ENCODE data around the gene UNC5A. TPM values are rescaled to one million over a fixed set of nuclear protein-coding genes. Genes with fewer than 3 reads are reported as not detected.

The UNC5A gene
- total RNA-seq, 6 experiments from 2014 or later = not detected

DNA sequence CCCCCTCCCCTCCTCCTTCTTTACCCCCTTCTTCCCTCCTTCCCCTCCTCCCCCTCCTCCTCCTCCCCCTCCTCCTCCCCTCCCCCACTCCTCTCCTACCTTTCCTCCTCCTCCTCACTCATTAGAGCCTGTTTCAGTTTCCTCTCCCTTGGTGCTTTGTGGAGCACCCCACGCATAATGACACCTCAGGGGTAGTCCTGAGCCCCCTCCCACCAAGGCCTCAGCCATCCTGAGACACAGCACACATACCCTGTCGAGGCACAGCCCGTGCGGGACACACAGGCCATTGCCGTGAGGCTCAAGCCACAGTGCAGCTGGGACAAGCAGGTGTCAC lies 53.4 kb downstream of the UNC5A start:
- no peak overlapping the region for H3K4me3 Mint-ChIP-seq
- H3K36me3 Mint-ChIP-seq (ENCODE audit: low read depth) = no peaks in the 10 kb centered on the region
- no peaks in the 10 kb centered on the region for H3K9me3 Mint-ChIP-seq
- DNase-seq = no peak
- H3K27me3 Mint-ChIP-seq (ENCODE audit: insufficient read depth) = peaks cover 48% of the 10 kb centered on the region
- H3K27ac Mint-ChIP-seq = no peak overlapping the region
- H3K4me1 Mint-ChIP-seq (ENCODE audit: low read depth) = no peaks in the 10 kb centered on the region
- TF ChIP-seq, protein P1, sequence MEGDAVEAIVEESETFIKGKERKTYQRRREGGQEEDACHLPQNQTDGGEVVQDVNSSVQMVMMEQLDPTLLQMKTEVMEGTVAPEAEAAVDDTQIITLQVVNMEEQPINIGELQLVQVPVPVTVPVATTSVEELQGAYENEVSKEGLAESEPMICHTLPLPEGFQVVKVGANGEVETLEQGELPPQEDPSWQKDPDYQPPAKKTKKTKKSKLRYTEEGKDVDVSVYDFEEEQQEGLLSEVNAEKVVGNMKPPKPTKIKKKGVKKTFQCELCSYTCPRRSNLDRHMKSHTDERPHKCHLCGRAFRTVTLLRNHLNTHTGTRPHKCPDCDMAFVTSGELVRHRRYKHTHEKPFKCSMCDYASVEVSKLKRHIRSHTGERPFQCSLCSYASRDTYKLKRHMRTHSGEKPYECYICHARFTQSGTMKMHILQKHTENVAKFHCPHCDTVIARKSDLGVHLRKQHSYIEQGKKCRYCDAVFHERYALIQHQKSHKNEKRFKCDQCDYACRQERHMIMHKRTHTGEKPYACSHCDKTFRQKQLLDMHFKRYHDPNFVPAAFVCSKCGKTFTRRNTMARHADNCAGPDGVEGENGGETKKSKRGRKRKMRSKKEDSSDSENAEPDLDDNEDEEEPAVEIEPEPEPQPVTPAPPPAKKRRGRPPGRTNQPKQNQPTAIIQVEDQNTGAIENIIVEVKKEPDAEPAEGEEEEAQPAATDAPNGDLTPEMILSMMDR (IDR thresholded peaks at IDR 0.05) = no peak

DNA sequence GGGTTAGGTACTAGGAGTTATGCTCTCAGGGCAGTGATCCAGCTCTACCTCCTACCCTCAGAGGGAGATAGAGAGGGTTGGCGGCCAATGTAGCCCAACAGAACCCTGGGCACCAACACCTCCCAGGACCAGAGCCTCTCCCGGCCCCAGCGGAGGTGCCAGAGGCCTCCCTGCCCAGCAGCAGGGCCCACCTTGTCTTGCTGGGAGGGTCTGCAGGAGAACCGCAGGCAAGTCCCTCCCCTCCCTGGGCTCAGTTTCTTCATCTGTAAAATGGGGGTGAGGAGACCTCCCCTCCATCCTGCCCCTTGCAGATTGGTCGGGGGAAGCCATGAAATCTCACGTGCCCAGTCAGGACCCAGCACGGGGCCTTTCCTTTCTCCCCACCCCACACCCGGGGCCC lies 54.4 kb downstream of the UNC5A start:
- Mint-ChIP-seq H3K27ac (no peak overlapping the region), H3K27me3 (ENCODE audit: insufficient read depth) (peaks cover 48% of the 10 kb centered on the region), H3K4me1 (ENCODE audit: low read depth) (no peaks in the 10 kb centered on the region), H3K36me3 (ENCODE audit: low read depth) (no peaks in the 10 kb centered on the region), H3K4me3 (no peak overlapping the region), H3K9me3 (no peaks in the 10 kb centered on the region)
- TF ChIP-seq, protein P1 (IDR thresholded peaks at IDR 0.05) = no peak
- no peak for DNase-seq

DNA sequence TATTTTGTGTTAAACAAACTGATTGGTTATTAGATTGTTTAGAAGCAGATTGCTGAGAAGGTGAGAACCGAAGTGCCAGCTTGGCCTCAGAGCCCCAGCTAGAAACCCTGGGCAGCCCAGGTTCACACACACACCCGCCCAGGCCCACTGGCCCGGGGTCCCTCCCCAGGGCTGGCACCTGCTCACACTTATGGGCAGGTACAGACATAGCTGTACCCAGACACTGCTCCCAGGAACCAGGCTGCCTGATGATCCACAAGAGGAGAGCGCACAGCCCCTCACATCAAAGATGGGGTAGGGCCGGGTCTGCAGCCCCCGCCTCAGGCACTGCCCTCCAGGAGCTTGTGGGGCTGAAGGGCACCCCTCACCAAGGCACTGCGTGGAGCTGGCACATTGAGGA lies 55.6 kb downstream of the UNC5A start:
- H3K9me3 Mint-ChIP-seq = no peaks in the 10 kb centered on the region
- H3K4me3 Mint-ChIP-seq = no peak overlapping the region
- TF ChIP-seq, protein P1 (IDR thresholded peaks at IDR 0.05) = no peak
- H3K27me3 Mint-ChIP-seq (ENCODE audit: insufficient read depth) = peaks cover 49% of the 10 kb centered on the region
- H3K4me1 Mint-ChIP-seq (ENCODE audit: low read depth) = no peaks in the 10 kb centered on the region
- H3K27ac Mint-ChIP-seq = no peak overlapping the region
- DNase-seq = no peak
- H3K36me3 Mint-ChIP-seq (ENCODE audit: low read depth) = no peaks in the 10 kb centered on the region

DNA sequence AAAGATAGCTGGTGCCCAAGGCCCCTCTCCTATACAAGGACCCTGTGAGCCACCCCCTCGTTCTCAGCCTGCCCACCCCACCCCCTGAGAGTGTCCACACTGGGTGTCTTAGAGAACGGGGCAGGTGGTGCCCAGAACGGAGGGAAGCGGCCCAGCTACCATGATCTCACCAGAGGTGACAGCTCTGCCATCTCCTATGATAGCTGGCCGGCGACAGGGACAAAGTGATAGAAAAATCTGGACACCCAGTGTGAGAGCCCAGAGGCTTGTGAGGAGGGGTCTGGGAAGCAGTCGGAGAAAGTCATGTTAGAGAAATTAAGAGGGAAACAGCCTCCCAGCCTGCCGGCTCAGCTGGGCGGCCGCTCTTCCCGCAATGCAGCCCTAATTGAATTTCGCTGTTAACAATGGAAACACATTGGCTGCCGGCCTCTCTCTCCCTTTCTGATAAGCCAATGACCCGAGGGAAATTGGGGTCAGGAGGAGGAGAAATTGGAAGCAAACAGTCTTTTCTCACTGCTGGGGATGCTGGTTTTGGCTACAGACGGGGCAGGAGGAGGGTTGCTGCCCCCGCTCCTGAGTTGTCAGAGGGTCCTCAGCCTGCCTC lies 56.5 kb downstream of the UNC5A start:
- H3K27me3 Mint-ChIP-seq (ENCODE audit: insufficient read depth) = peaks cover 47% of the 10 kb centered on the region
- H3K4me1 Mint-ChIP-seq (ENCODE audit: low read depth) = no peaks in the 10 kb centered on the region
- H3K9me3 Mint-ChIP-seq = no peaks in the 10 kb centered on the region
- no peak overlapping the region for H3K4me3 Mint-ChIP-seq
- no peak for DNase-seq
- no peaks in the 10 kb centered on the region for H3K36me3 Mint-ChIP-seq (ENCODE audit: low read depth)
- H3K27ac Mint-ChIP-seq = no peak overlapping the region
- TF ChIP-seq, protein P1 (IDR thresholded peaks at IDR 0.05) = no peak

DNA sequence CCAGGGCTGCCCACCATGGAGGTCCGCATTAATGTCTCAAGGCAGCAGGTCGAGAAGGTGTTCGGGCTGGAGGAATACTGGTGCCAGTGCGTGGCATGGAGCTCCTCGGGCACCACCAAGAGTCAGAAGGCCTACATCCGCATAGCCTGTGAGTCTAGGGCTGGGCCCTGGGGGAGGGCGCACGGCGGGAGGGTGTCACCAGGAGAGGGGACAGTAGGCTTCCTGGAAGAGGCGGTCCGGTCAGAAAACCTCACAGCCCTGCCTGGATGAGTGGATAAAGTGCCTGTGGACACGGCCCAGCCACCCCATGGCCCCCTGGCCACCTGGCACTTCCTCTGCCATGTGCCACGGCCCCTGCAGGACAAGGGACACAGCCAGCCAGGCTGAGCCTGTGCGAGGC lies 57.8 kb downstream of the UNC5A start:
- no peaks in the 10 kb centered on the region for H3K36me3 Mint-ChIP-seq (ENCODE audit: low read depth)
- H3K4me3 Mint-ChIP-seq = no peak overlapping the region
- H3K4me1 Mint-ChIP-seq (ENCODE audit: low read depth) = no peaks in the 10 kb centered on the region
- TF ChIP-seq, protein P1 (IDR thresholded peaks at IDR 0.05) = no peak
- no peak overlapping the region for H3K27ac Mint-ChIP-seq
- H3K9me3 Mint-ChIP-seq = no peaks in the 10 kb centered on the region
- H3K27me3 Mint-ChIP-seq (ENCODE audit: insufficient read depth) = peaks cover 43% of the 10 kb centered on the region
- no peak for DNase-seq

DNA sequence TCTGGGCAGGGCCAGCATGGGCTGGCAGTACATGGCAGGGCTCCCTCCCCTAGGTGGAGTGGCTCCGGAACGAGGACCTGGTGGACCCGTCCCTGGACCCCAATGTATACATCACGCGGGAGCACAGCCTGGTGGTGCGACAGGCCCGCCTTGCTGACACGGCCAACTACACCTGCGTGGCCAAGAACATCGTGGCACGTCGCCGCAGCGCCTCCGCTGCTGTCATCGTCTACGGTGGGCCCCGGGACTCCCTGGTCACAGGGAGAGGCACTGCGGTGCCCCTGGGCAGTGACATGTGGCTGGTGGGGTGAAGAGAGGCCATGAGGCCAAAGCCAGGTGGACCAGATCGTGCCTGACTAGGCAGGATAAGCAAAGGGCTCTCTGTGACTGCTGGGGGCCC lies 58.4 kb downstream of the UNC5A start:
- TF ChIP-seq, protein P1 (IDR thresholded peaks at IDR 0.05) = no peak
- Mint-ChIP-seq H3K4me1 (ENCODE audit: low read depth) (no peaks in the 10 kb centered on the region), H3K27ac (no peak overlapping the region), H3K4me3 (no peak overlapping the region), H3K27me3 (ENCODE audit: insufficient read depth) (peaks cover 44% of the 10 kb centered on the region), H3K9me3 (no peaks in the 10 kb centered on the region), H3K36me3 (ENCODE audit: low read depth) (no peaks in the 10 kb centered on the region)
- no peak for DNase-seq

Measured in HFFc6 (cell line).